Stimulated activated CD4-positive, alpha-beta T cell treated with anti-CD3 and anti-CD28 coated beads, Interleukin-15, amount 100 ng/mL, for 24 hours (primary cell): ENCODE data around the gene ARL15.
"Not testable (repeated sequence)": the region's sequence is repeated elsewhere in the genome, so short reads cannot be mapped to it uniquely, and the experiment has no call there.

Source experiments
- DNase-seq: peaks from one replicate; pipeline ENCODE4 v3.0.0-alpha.2; 2020

ARL15 gene

DNA sequence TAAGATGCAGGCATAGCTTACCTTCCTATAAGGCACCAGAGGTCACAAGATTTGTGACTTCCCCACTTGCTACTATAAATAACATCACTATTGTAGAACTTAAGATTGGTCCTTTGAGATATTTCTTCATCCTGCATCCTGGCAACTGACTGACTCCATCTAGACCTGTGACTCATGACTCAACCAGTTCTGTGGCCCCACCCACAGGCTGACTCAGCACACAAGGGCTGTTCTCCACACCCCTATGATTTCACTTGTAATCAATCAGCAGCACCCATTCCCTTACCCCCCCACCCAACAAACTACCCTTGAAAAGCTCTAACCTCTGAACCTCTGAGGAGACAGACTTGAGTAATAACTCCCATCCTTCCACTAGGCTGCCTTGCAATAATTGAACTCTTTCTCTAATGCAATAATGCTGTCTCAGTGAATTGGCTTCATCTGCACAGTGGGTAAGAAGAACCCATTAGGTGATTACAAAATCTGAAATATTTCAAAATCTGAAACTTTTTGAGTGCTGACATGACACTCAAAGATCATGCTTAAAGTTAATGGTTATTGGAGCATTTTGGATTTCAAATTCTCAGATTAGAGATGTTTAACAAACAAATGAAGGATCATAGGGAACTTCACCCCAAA lies 296.7 kb downstream of the ARL15 start:
- DNase-seq = peak; percentile 57

DNA sequence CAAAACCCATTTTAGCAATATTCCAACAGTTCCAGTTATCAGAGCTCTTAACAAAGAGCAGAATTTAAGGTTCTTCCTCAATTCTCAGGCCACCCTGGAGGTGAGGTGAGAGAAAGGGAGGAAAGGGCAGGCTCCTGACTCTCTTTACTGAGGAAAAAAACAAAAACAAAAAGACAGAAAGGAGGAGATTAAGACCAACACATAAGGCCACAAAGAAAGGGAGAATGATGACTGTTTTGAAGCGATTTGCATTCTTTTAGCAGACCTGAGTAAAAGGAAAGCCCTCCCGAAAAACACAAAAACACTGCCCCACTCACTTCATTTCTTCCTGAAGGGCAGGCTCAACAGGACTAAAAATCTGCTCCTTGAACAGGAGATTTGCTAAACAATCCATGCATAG lies 300.5 kb downstream of the ARL15 start:
- no peak for DNase-seq

GRCh38 chr5:54009357-54009756 lies 301.0 kb downstream of the ARL15 start:
- no peak for DNase-seq

- no peak for DNase-seq
Measured at GRCh38 chr5:54007827-54008777, 302.3 kb downstream of the ARL15 start.

DNA sequence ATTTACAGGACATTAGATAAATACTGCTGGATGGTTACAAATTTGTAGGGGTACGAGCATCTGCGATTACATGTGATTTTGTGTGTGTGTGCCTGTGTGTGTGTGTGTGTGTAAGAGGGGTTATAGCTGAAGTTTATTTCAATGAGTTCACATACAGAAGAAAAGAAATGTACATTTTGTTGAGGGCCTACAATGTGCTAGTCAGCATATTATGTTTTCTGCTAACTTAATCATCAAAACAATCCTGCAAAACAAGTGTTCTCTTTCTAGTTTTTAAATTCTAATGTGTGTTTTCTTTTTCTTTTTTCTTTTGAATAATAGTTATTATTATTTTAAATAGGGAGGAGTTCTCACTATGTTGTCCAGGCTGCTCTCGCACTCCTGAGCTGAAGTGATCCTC lies 305.7 kb downstream of the ARL15 start:
- no peak for DNase-seq

GRCh38 chr5:54002779-54003178 lies 307.6 kb downstream of the ARL15 start:
- DNase-seq = no peak

DNA sequence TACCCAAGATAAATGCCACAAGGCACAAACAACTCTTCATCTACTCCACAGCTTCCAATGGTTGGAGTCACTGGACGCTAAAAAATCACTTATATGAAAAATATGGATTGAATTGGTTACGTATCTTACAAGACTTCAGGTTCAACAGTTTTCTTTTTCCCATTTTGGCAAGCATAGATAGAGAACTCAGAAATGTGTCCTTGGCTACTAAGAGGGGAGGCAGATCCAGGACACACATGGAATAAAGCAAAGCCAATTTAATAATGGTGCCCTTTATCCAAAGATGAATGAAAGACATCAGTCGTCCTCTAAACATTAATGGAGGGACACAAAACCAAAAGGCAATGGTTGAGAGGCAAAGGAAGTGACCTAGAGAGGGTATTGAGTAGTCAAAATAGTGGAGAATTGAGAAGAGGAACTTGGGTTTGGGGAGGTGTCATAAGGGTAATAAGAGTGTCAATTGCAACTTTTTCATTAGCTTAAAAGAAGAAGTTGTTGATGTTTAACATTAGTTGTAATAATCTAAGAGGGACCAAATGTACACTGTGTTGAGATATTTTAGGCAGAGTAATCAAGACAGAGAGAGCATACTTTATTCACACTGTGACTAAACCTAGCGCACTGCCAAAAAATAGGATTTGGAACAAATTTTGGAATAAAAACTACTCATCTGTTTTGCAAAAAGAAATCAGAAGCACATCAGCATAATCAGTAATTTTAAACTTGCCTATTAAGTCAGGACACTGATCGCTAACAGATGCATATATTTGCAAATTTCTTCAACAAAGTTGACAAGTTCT lies 308.2 kb downstream of the ARL15 start:
- no peak for DNase-seq

DNA sequence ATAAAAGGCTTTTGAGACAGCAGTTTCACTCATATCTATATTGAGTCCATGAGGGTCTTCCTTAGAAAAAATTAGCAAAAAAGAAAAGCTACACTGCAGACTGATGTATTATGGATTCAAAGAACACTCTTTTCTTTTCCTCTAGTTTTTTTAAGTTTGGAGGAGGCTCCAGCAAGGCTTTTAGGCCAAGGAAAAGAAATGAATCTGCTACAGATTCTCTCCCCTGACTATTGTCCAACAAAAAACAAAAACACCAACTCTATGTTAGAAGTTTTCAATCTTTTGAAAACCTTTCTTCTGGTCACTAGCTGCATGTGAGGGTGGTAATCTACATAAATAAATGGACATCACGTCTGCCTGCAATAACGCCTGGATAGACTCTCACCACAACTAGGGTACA lies 310.4 kb downstream of the ARL15 start:
- no peak for DNase-seq

DNA sequence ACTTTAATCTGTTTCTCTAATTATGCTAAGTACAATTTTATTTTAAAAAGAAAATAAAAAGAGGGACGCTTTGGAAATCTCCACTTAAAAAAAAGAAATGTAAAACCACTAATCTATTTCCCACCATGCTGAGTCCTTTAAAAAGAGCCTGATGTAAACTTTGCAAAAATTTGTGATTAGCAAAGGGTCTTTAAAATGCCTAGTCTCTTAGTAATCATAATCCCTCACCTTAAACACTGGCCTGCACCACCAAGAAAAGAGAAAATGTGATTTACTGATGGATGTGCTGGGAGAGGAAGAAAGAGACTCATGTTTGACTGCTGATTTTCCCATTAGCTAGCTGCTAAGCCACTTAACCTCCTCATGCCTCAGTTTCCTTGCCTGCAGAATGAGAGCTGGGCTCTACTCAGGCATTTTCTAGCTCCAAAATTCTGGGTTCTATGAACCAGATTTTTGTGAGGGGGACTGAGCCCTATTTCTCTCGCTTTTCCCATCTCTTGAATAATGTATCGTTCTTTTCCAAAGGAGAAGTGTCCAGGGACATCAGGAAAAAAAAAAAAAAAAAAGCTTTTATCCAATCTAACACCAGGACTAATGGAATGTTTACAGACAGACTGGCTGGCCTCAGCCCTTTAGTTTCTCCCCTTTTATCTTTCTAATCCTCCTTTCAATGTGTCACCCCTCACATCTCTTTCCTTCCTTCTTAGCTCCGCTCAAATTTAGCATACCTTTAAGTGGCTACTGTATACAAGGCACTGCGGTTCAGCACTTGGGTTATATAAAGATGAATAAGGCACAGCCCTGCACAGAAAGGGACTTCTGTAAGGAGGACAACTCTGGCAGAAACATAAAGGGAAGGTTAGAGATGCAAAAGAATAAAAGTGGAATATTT lies 312.4 kb downstream of the ARL15 start:
- no peak for DNase-seq

GRCh38 chr5:53996008-53996407 lies 314.4 kb downstream of the ARL15 start:
- DNase-seq = no peak

DNA sequence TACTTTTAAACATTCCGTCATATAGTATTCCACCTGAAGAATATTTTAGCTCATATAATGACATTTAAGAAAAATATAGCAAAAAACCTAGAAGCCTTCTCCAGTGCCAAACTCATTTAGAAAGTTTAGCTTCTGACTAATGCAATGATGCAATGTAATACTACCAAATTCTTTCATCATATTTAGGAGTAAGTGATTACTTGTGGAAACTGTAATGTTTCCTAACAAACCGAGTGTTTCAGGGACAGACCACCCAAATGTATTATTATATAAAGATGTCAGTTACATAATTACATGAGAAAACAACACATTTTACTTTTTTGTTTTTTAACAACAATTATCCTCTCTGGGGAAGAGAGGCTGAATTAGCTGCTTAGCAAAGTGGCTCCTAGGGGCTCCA lies 316.2 kb downstream of the ARL15 start:
- DNase-seq = no peak

GRCh38 chr5:53991942-53992341 lies 318.4 kb downstream of the ARL15 start:
- DNase-seq = no peak

DNA sequence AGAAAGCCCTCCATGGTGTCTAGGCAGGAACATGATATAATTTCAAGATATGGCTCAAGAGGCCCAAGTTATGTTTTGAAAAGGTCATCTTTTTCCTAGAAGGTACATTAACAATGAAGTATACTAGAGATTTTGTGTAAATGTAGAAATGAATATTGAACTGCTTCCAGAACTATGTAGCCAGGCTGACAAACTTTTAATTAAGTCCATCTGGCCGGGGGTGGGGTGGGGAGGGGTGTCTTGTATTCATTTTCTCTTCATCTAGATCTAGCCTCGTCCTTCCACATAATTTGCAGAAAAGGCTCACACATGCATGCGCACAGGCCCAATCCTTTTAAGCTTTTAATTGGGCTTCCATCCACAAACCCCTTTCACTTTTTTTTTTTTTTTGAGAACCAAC lies 323.3 kb downstream of the ARL15 start:
- DNase-seq = no peak

DNA sequence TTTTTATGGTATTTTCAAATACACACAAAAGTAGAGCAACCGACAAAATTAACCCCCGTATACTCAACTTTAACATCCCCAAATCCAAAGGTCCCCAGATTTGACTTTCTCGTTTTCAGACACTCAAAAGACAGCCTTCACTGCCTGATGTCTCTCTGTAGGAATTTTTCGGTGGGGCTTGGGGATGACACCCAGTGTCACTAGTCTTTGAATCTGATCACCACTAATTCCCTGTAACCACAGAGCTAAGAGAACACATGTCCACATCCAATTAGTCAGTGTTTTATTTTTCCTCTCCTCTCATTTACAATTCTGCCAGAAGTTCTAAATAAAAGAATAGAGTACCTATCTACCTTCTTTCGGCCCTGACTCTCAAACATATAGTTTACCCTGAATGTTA lies 324.6 kb downstream of the ARL15 start:
- DNase-seq = no peak

DNA sequence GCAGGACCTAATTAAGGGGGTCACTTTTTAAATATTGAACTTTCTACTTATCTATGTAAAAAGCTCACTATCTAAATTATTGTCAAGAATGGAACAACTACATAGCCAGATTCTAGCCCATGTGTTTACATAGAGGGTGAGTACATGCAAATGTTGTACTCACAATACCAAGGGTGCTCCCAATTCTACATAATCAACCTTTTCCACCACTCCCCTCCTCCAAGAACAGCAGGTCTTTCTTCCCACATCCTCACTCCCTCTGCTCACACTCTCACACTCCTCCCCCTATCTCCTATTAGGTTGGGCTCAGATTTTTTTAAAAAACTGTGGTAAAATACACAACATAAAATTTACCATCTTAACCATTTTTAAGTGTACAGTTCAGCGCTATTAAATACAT lies 325.4 kb downstream of the ARL15 start:
- DNase-seq = no peak

DNA sequence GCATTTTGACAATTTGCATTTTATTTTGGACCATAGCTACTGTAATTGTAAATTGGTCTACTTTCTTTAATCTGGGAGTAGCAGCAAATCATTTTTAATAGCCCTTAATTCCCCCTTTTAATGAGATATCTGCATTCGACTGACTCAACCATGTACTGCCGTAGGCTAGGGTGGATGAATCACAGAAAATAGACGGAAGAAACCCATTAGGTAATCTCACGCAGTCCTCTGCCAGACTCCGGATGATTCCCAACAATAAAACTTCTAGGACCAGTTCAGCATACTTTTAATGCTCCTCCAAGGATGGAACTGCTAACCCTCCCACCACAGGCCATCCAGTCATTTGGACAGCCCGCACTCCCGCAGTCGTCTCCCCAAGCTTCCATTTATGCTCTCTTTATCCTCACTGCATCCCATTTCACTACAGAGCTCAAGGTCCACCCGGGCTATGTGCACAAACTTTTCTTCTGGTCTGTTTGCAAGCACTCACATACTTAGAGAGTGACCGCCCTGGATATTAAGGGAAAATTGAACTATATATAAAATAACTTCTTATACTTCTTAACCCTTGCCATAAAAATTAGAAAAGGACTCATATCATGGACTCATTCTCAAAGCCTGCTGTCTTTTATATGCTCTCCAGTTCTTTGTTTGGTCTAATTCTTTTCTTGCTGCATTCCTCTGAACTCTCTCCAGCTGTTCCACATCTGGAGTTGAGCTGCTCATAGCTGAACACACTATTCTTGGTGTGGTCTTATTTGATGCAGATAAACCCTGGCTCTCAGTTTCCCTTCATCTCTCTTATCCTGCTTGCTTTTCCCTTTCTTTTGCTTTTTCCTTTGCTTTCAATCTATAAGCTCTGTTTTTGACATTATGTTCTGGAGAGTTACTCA lies 326.6 kb downstream of the ARL15 start:
- DNase-seq = no peak

DNA sequence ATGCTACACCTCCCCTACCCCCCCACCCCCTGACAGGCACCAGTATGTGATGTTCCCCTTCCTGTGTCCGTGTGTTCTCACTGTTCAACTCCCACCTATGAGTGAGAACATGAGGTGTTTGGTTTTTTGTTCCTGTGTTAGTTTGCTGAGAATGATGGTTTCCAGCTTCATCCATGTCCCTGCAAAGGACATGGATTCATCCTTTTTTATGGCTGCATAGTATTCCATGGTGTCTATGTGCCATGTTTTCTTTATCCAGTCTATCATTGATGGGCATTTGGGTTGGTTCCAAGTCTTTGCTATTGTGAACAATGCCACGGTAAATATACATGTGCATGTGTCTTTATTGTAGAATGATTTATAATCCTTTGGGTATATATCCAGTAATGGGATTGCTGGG lies 328.1 kb downstream of the ARL15 start:
- not testable (repeated sequence) for DNase-seq

DNA sequence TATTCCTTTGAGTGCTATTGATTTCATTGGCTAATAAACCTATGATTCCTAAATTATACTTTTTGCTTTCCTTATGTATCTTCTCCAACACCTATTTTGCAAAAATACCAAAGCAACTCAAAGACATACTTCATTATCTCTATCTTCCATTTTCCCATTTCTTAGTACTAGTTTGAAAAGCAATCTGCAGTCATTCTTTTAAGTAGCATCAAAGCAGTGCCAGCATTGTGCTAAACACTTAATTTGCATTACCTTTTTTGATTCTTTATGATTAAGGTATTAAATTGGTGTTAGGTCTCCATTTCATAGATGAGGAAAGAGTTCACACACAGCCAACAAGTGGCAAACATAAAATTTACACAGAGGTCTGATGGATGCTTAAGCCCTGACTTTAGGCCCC lies 330.3 kb downstream of the ARL15 start:
- no peak for DNase-seq

GRCh38 chr5:53974021-53974420 lies 336.4 kb downstream of the ARL15 start:
- no peak for DNase-seq

DNA sequence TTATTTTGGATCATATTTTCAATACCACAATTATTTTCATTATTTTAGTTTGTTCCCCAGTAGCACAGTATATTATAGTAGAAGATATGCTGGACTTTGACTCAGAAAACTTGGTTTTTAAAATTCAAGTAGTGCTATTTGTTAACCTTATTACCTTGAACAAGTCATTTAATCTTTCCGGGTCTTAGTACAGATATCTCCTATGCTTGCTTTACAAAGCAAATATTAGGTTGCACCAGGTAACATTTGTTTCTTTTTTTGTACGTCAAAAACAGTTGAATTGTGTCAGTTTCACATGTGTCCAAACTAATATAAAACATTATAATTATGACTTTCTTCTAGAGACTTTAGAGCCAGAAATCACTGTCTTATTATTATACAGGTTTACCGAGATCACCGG lies 338.1 kb downstream of the ARL15 start:
- DNase-seq = no peak

DNA sequence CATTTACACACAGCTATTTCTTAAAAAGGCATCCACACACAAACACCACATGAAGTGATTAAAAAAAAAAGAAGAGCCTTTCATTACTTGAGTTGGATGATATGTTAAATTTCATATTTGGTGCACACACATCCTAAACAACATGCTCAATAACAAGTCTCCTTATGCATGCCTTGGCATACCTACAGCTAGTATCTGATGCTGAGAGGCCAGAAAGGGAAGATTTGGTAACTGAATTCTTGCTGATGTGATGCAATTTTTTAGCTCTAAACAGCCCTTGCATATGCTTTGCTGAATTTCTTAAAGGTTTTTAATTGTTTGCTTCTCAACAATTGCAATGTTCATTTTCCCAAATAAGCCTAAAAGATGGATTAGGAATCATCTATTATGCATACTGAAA lies 338.8 kb downstream of the ARL15 start:
- DNase-seq = no peak
